Karpas-422 (cell line): ENCODE measurements around the gene RAPGEF2. TPM values are rescaled to one million over a fixed set of nuclear protein-coding genes. Genes with fewer than 3 reads are reported as not detected.

Experiments used
- DNase-seq: peaks from one replicate; pipeline ENCODE4 v3.0.0-alpha.2; 2015
- H2AFZ ChIP-seq: fragments of 200-600 bp; sonication (generic); 2 replicates; pipeline ENCODE4 v1.6.1; 2014; ENCODE audit warnings: antibody characterized with exemption, low read length, mixed read lengths
- H3K27ac ChIP-seq: fragments of 200-600 bp; sonication (generic); 2 replicates; pipeline ENCODE4 v1.5.1; 2014; ENCODE audit warnings: mild to moderate bottlenecking, low read length, moderate library complexity
- H3K27me3 ChIP-seq: fragments of 200-600 bp; sonication (generic); 2 replicates; pipeline ENCODE4 v1.6.1; 2014; ENCODE audit warnings: low read length, mixed read lengths
- H3K36me3 ChIP-seq: fragments of 200-600 bp; sonication (generic); 2 replicates; pipeline ENCODE4 v1.6.1; 2014; ENCODE audit warnings: low read length, mixed read lengths; ENCODE audit not compliant: insufficient read depth
- H3K4me1 ChIP-seq: fragments of 200-600 bp; sonication (generic); 2 replicates; pipeline ENCODE4 v1.6.1; 2014; ENCODE audit warnings: mild to moderate bottlenecking, low read length, mixed read lengths
- H3K4me2 ChIP-seq: fragments of 200-600 bp; sonication (generic); 2 replicates; pipeline ENCODE4 v1.6.1; 2014; ENCODE audit warnings: low read length, low read depth, mild to moderate bottlenecking; ENCODE audit not compliant: poor library complexity, severe bottlenecking
- H3K4me3 ChIP-seq: fragments of 200-600 bp; sonication (generic); 2 replicates; pipeline ENCODE4 v1.5.1; 2014; ENCODE audit warnings: mild to moderate bottlenecking, antibody characterized with exemption, low read length, mixed read lengths
- H3K79me2 ChIP-seq: fragments of 200-600 bp; sonication (generic); 2 replicates; pipeline ENCODE4 v1.6.1; 2014; ENCODE audit warnings: mild to moderate bottlenecking, low read length, mixed read lengths
- H3K9ac ChIP-seq: fragments of 200-600 bp; sonication (generic); 2 replicates; pipeline ENCODE4 v1.6.0; 2014; ENCODE audit warnings: low read length
- H3K9me2 ChIP-seq: fragments of 200-600 bp; sonication (generic), shearing (Covaris generic); replicated peaks from 2 replicates; pipeline ENCODE4 v1.6.0; 2014; ENCODE audit warnings: mild to moderate bottlenecking, low read length, moderate library complexity; ENCODE audit not compliant: insufficient read depth
- H3K9me3 ChIP-seq: fragments of 300-700, 200-600 bp; sonication (generic); 2 replicates; pipeline ENCODE4 v1.6.1; 2014; ENCODE audit warnings: low read length, mixed read lengths
- H4K20me1 ChIP-seq: fragments of 200-600 bp; sonication (generic); 2 replicates; pipeline ENCODE4 v1.6.1; 2014; ENCODE audit warnings: mild to moderate bottlenecking, antibody characterized with exemption, low read length, low read depth; ENCODE audit not compliant: insufficient read depth
- total RNA-seq: library from RNA; depleted of rRNA; stranded (reverse); fragments of >200 nt; shearing (Covaris generic); gene quantifications from 2 replicates; pipeline ENCODE4 v1.2.3, GENCODE V29; 2014; ENCODE audit warnings: low replicate concordance

The RAPGEF2 gene
- total RNA-seq, 1 experiment from 2014 or later: 5.4 TPM

- Histone ChIP-seq H3K36me3 (no peaks in the 10 kb centered on the region), H3K4me2 (no peak overlapping the region), H3K79me2 (no peaks in the 10 kb centered on the region), H3K9me3 (no peaks in the 10 kb centered on the region), H3K4me3 (no peak overlapping the region), H3K27me3 (no peaks in the 10 kb centered on the region), H2AFZ (no peak overlapping the region), H4K20me1 (no peaks in the 10 kb centered on the region), H3K9me2 (no peaks in the 10 kb centered on the region), H3K9ac (no peak overlapping the region), H3K4me1 (no peaks in the 10 kb centered on the region), H3K27ac (no peak overlapping the region)
- DNase-seq: no peak
These were observed 166.2 kb downstream of the RAPGEF2 start for GRCh38 chr4:159269116-159269515.

GRCh38 chr4:159269956-159270355 lies 167.1 kb downstream of the RAPGEF2 start:
- no peaks in the 10 kb centered on the region for H4K20me1 ChIP-seq
- H3K4me3 ChIP-seq: no peak overlapping the region
- H3K27me3 ChIP-seq: no peaks in the 10 kb centered on the region
- no peak overlapping the region for H2AFZ ChIP-seq
- no peak overlapping the region for H3K4me2 ChIP-seq
- H3K9ac ChIP-seq: no peak overlapping the region
- H3K79me2 ChIP-seq: no peaks in the 10 kb centered on the region
- H3K27ac ChIP-seq: no peak overlapping the region
- H3K9me2 ChIP-seq: no peaks in the 10 kb centered on the region
- H3K9me3 ChIP-seq: no peaks in the 10 kb centered on the region
- no peak for DNase-seq
- H3K4me1 ChIP-seq: no peaks in the 10 kb centered on the region
- H3K36me3 ChIP-seq: no peaks in the 10 kb centered on the region

- Histone ChIP-seq H3K36me3 (no peaks in the 10 kb centered on the region), H4K20me1 (no peaks in the 10 kb centered on the region), H3K9me3 (no peaks in the 10 kb centered on the region), H3K79me2 (no peaks in the 10 kb centered on the region), H3K9ac (no peak overlapping the region), H3K27me3 (no peaks in the 10 kb centered on the region), H3K4me2 (no peak overlapping the region), H3K4me3 (no peak overlapping the region), H3K4me1 (no peaks in the 10 kb centered on the region), H3K9me2 (no peaks in the 10 kb centered on the region), H2AFZ (no peak overlapping the region), H3K27ac (no peak overlapping the region)
- no peak for DNase-seq
These were observed 169.0 kb downstream of the RAPGEF2 start for GRCh38 chr4:159271856-159272255.

GRCh38 chr4:159272273-159273140 lies 169.6 kb downstream of the RAPGEF2 start:
- DNase-seq: no peak
- Histone ChIP-seq H3K4me3 (no peak overlapping the region), H3K9me3 (no peaks in the 10 kb centered on the region), H3K4me1 (no peaks in the 10 kb centered on the region), H4K20me1 (no peaks in the 10 kb centered on the region), H3K4me2 (no peak overlapping the region), H3K27me3 (no peaks in the 10 kb centered on the region), H3K9me2 (no peaks in the 10 kb centered on the region), H2AFZ (no peak overlapping the region), H3K36me3 (no peaks in the 10 kb centered on the region), H3K9ac (no peak overlapping the region), H3K27ac (no peak overlapping the region), H3K79me2 (no peaks in the 10 kb centered on the region)

GRCh38 chr4:159273141-159273438 lies 170.2 kb downstream of the RAPGEF2 start:
- Histone ChIP-seq H3K27ac (no peak overlapping the region), H4K20me1 (no peaks in the 10 kb centered on the region), H3K36me3 (no peaks in the 10 kb centered on the region), H3K79me2 (no peaks in the 10 kb centered on the region), H3K9me2 (no peaks in the 10 kb centered on the region), H3K27me3 (no peaks in the 10 kb centered on the region), H3K9me3 (no peaks in the 10 kb centered on the region), H3K9ac (no peak overlapping the region), H3K4me1 (no peaks in the 10 kb centered on the region), H2AFZ (no peak overlapping the region), H3K4me2 (no peak overlapping the region), H3K4me3 (no peak overlapping the region)
- no peak for DNase-seq

- H3K4me3 ChIP-seq: no peak overlapping the region
- H4K20me1 ChIP-seq: no peaks in the 10 kb centered on the region
- no peaks in the 10 kb centered on the region for H3K27me3 ChIP-seq
- H3K4me1 ChIP-seq: no peaks in the 10 kb centered on the region
- DNase-seq: no peak
- H3K36me3 ChIP-seq: no peaks in the 10 kb centered on the region
- H3K9ac ChIP-seq: no peak overlapping the region
- no peaks in the 10 kb centered on the region for H3K9me3 ChIP-seq
- no peaks in the 10 kb centered on the region for H3K9me2 ChIP-seq
- no peak overlapping the region for H3K27ac ChIP-seq
- no peak overlapping the region for H2AFZ ChIP-seq
- no peaks in the 10 kb centered on the region for H3K79me2 ChIP-seq
- no peak overlapping the region for H3K4me2 ChIP-seq
These were observed 171.0 kb downstream of the RAPGEF2 start for GRCh38 chr4:159273841-159274240.

- Histone ChIP-seq H3K27me3 (no peaks in the 10 kb centered on the region), H3K9ac (no peak overlapping the region), H3K4me3 (no peak overlapping the region), H2AFZ (no peak overlapping the region), H3K79me2 (no peaks in the 10 kb centered on the region), H3K4me2 (no peak overlapping the region), H3K27ac (no peak overlapping the region), H3K9me3 (no peaks in the 10 kb centered on the region), H4K20me1 (no peaks in the 10 kb centered on the region), H3K4me1 (no peaks in the 10 kb centered on the region), H3K9me2 (no peaks in the 10 kb centered on the region), H3K36me3 (no peaks in the 10 kb centered on the region)
- no peak for DNase-seq
These were observed 175.5 kb downstream of the RAPGEF2 start for GRCh38 chr4:159278399-159278798.

- no peaks in the 10 kb centered on the region for H3K79me2 ChIP-seq
- no peaks in the 10 kb centered on the region for H4K20me1 ChIP-seq
- peak; percentile 48 for DNase-seq
These were observed 176.2 kb downstream of the RAPGEF2 start for GRCh38 chr4:159279084-159279483.

More at GRCh38 chr4:159279084-159279483, 176.2 kb downstream of the RAPGEF2 start:
- Histone ChIP-seq H3K9ac (no peak overlapping the region), H3K27me3 (no peaks in the 10 kb centered on the region), H3K9me2 (no peaks in the 10 kb centered on the region), H3K27ac (no peak overlapping the region), H2AFZ (no peak overlapping the region), H3K4me2 (no peak overlapping the region), H3K36me3 (no peaks in the 10 kb centered on the region), H3K4me1 (no peaks in the 10 kb centered on the region), H3K4me3 (no peak overlapping the region), H3K9me3 (no peaks in the 10 kb centered on the region)
